PC-3 (cell line): ENCODE measurements around the gene ARNT2.

Experiments used
- EZH2 ChIP-seq: fragments of 300-600 bp; sonication (generic); IDR thresholded peaks from one replicate; pipeline ENCODE4 v1.6.1; 2017; ENCODE audit warnings: antibody characterized with exemption, mild to moderate bottlenecking, low read length; ENCODE audit not compliant: unreplicated experiment
- EZH2phosphoT487 ChIP-seq: fragments of 300-600 bp; sonication (generic); IDR thresholded peaks from 2 replicates; pipeline ENCODE4 v1.6.1; 2018; ENCODE audit warnings: mild to moderate bottlenecking, antibody characterized with exemption, low read length, borderline replicate concordance
- TF ChIP-seq, protein P1 (sequence below): fragments of 300-600 bp; sonication (generic); conservative IDR thresholded peaks from 2 replicates; pipeline ENCODE4 v1.5.1; 2017; ENCODE audit warnings: antibody characterized with exemption, low read depth, mild to moderate bottlenecking, low read length

DNA sequence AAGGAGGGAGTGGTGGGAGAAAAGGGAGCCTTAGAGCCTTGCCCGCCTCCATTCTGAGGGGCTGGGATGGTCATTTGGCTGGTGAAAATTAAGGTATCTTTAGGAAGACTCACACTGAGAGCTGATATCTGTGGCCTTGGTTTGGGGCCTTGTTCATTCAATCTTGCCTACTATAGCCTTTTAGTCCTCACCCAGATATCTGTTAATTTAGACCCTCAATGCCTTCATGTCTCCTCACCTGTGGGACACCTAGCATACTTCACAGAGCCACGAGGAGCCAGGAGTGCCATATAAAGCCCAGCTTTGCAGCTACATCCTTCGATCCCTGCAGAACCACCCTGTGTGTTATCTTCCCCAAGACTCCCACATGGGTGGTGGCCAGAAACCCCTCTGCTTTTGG is 4.7 kb upstream of the ARNT2 start:
- TF ChIP-seq, protein P1, sequence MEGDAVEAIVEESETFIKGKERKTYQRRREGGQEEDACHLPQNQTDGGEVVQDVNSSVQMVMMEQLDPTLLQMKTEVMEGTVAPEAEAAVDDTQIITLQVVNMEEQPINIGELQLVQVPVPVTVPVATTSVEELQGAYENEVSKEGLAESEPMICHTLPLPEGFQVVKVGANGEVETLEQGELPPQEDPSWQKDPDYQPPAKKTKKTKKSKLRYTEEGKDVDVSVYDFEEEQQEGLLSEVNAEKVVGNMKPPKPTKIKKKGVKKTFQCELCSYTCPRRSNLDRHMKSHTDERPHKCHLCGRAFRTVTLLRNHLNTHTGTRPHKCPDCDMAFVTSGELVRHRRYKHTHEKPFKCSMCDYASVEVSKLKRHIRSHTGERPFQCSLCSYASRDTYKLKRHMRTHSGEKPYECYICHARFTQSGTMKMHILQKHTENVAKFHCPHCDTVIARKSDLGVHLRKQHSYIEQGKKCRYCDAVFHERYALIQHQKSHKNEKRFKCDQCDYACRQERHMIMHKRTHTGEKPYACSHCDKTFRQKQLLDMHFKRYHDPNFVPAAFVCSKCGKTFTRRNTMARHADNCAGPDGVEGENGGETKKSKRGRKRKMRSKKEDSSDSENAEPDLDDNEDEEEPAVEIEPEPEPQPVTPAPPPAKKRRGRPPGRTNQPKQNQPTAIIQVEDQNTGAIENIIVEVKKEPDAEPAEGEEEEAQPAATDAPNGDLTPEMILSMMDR = no peak
- no peak for TF ChIP-seq EZH2
- TF ChIP-seq EZH2phosphoT487 = no peak
